HCT116 (cell line): ENCODE data around the gene PDE4A.

Experiments
- EZH2 ChIP-seq: fragments of 200-600 bp; sonication (generic); IDR thresholded peaks from 2 replicates; pipeline ENCODE4 v1.6.1; 2017; ENCODE audit warnings: antibody characterized with exemption, mixed run types
- FOSL1 ChIP-seq: IDR thresholded peaks from 2 replicates; pipeline ENCODE4 v1.6.1; 2012; ENCODE audit warnings: low read depth
- ZNF274 ChIP-seq: fragments of 200-500 bp; sonication (Bioruptor generic); IDR thresholded peaks from 2 replicates; pipeline ENCODE4 v1.6.1; 2014; ENCODE audit warnings: mild to moderate bottlenecking, low read depth, low read length, inconsistent platforms
- TF ChIP-seq, protein P1 (sequence below): IDR thresholded peaks from 2 replicates; pipeline ENCODE4 v1.6.1; 2012
- TF ChIP-seq, protein P2 (sequence below): IDR thresholded peaks from 2 replicates; pipeline ENCODE4 v1.6.1; 2012
- TF ChIP-seq, protein P3 (sequence below), 3 experiments: fragments of 200-600 bp in 1 of 3; sonication (generic) in 1 of 3; IDR thresholded peaks in 2 of 3; conservative IDR thresholded peaks in 1 of 3; 2 replicates each; pipeline ENCODE4 v1.5.1; 2012 to 2017; ENCODE audit warnings: low read depth in 2 of 3, low read length in 2 of 3, antibody characterized with exemption in 1 of 3, borderline replicate concordance in 1 of 3, control low read depth in 1 of 3, mild to moderate bottlenecking in 1 of 3, mixed read lengths in 1 of 3, mixed run types in 1 of 3, moderate library complexity in 1 of 3; ENCODE audit not compliant: insufficient read depth in 1 of 3

DNA sequence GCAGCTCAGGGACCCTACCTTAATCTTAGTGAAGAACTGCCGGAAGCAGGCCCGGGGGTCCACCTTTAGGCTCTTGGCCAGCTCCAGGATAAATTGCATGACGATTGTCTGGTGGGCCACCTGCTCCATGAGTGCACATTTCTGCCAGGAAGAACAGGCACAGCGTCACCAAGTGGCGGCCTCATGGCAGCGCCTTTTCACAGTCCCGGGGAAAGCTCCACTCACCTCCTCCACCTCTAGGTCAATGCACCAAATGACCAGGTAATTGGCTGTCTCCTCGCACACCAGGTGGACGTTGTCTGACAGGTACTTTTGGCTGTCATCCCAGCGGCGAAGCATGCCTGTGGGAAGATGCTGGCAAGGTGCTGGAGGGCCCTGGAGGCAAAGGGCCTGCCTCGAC, 25.3 kb upstream of the PDE4A start:
- TF ChIP-seq, protein P1, sequence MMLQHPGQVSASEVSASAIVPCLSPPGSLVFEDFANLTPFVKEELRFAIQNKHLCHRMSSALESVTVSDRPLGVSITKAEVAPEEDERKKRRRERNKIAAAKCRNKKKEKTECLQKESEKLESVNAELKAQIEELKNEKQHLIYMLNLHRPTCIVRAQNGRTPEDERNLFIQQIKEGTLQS: no peak
- TF ChIP-seq, protein P2, sequence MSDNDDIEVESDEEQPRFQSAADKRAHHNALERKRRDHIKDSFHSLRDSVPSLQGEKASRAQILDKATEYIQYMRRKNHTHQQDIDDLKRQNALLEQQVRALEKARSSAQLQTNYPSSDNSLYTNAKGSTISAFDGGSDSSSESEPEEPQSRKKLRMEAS: no peak
- TF ChIP-seq ZNF274: no peak
- TF ChIP-seq, protein P3, sequence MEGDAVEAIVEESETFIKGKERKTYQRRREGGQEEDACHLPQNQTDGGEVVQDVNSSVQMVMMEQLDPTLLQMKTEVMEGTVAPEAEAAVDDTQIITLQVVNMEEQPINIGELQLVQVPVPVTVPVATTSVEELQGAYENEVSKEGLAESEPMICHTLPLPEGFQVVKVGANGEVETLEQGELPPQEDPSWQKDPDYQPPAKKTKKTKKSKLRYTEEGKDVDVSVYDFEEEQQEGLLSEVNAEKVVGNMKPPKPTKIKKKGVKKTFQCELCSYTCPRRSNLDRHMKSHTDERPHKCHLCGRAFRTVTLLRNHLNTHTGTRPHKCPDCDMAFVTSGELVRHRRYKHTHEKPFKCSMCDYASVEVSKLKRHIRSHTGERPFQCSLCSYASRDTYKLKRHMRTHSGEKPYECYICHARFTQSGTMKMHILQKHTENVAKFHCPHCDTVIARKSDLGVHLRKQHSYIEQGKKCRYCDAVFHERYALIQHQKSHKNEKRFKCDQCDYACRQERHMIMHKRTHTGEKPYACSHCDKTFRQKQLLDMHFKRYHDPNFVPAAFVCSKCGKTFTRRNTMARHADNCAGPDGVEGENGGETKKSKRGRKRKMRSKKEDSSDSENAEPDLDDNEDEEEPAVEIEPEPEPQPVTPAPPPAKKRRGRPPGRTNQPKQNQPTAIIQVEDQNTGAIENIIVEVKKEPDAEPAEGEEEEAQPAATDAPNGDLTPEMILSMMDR (IDR thresholded peaks at IDR 0.05 in 2 of 3, conservative IDR thresholded peaks at IDR 0.05 in 1 of 3; ENCODE audit: borderline replicate concordance in 1 of 3, insufficient read depth in 1 of 3, low read depth in 2 of 3, low read length in 2 of 3): no peak; a peak in 2 of 6 replicates
- no peak for TF ChIP-seq EZH2
- no peak for TF ChIP-seq FOSL1
